Mesodermal cell (in vitro differentiated cells): ENCODE measurements around the gene FOXA3.
A peak's percentile ranks its signal among the peaks of the same experiment; 100 is the strongest.

ENCODE experiments used
- H3K27ac ChIP-seq: 2 replicates; pipeline ENCODE4 v1.7.0; 2013; ENCODE audit warnings: mild to moderate bottlenecking, low read depth, low read length, moderate library complexity; ENCODE audit not compliant: severe bottlenecking
- H3K36me3 ChIP-seq: 2 replicates; pipeline ENCODE4 v1.7.1; 2013; ENCODE audit warnings: mild to moderate bottlenecking, low read length, moderate library complexity; ENCODE audit not compliant: control insufficient read depth, insufficient read depth
- H3K4me1 ChIP-seq: one replicate; pipeline ENCODE4 v1.7.1; 2013; ENCODE audit warnings: mild to moderate bottlenecking, low read length; ENCODE audit not compliant: insufficient read depth, control insufficient read depth, poor library complexity, severe bottlenecking
- H3K4me3 ChIP-seq: 2 replicates; pipeline ENCODE4 v1.7.0; 2013; ENCODE audit warnings: low read length, control low read depth, mild to moderate bottlenecking; ENCODE audit not compliant: insufficient read depth, poor library complexity, severe bottlenecking; ENCODE audit errors: extremely low read depth
- H3K9me3 ChIP-seq: 2 replicates; pipeline ENCODE4 v1.7.1; 2013; ENCODE audit warnings: mild to moderate bottlenecking, low read length, moderate library complexity; ENCODE audit not compliant: control insufficient read depth
- WGBS, 2 experiments: methylation state at CpG; one replicate each; pipeline ENCODE4 v1.1.5; 2013; ENCODE audit warnings: missing lambda C conversion rate in 2 of 2; ENCODE audit not compliant: insufficient coverage in 2 of 2; 5-methylcytosine and 5-hydroxymethylcytosine counted together

FOXA3 gene

GRCh38 chr19:45828945-45829344, 35.2 kb upstream of the FOXA3 start:
- 97 to 98% methylated on average over 14 to 16 of the region's 16 CpGs for WGBS, 2 experiments
- Histone ChIP-seq H3K27ac (no peak overlapping the region), H3K36me3 (peaks cover 96% of the 10 kb centered on the region), H3K4me3 (no peak overlapping the region), H3K4me1 (no peaks in the 10 kb centered on the region), H3K9me3 (no peaks in the 10 kb centered on the region)

GRCh38 chr19:45834970-45835369, 29.2 kb upstream of the FOXA3 start:
- peaks cover 92% of the 10 kb centered on the region for H3K36me3 ChIP-seq
- 93 to 100% methylated on average over 4 to 5 of the region's 7 CpGs for WGBS, 2 experiments
- no peaks in the 10 kb centered on the region for H3K4me1 ChIP-seq
- no peak overlapping the region for H3K27ac ChIP-seq
- H3K9me3 ChIP-seq, result peaks cover 6% of the 10 kb centered on the region
- no peak overlapping the region for H3K4me3 ChIP-seq

- Histone ChIP-seq H3K4me3 (no peak overlapping the region), H3K4me1 (no peaks in the 10 kb centered on the region), H3K36me3 (peaks cover 95% of the 10 kb centered on the region), H3K27ac (no peak overlapping the region), H3K9me3 (peaks cover 6% of the 10 kb centered on the region)
- 96% methylated on average over 10 to 11 of the region's 14 CpGs for WGBS, 2 experiments
Observed at GRCh38 chr19:45842198-45842597, 21.9 kb upstream of the FOXA3 start.

- peaks cover 95% of the 10 kb centered on the region for H3K36me3 ChIP-seq
- 90 to 92% methylated on average over 9 to 12 of the region's 13 CpGs for WGBS, 2 experiments
- no peak overlapping the region for H3K4me3 ChIP-seq
- H3K9me3 ChIP-seq, result no peaks in the 10 kb centered on the region
- H3K27ac ChIP-seq, result no peak overlapping the region
- H3K4me1 ChIP-seq, result no peaks in the 10 kb centered on the region
Observed at GRCh38 chr19:45847663-45848062, 16.5 kb upstream of the FOXA3 start.

- Histone ChIP-seq H3K27ac (no peak overlapping the region), H3K9me3 (no peaks in the 10 kb centered on the region), H3K4me1 (no peaks in the 10 kb centered on the region), H3K36me3 (peaks cover 95% of the 10 kb centered on the region), H3K4me3 (no peak overlapping the region)
- WGBS, 2 experiments, result 100% methylated on average over 1 of the region's 4 CpGs; no CpG with 5 or more reads in 1 of the 2 experiments
Observed at GRCh38 chr19:45848922-45849321, 15.2 kb upstream of the FOXA3 start.

- H3K27ac ChIP-seq, result no peak overlapping the region
- no peak overlapping the region for H3K4me3 ChIP-seq
- no peaks in the 10 kb centered on the region for H3K4me1 ChIP-seq
- H3K36me3 ChIP-seq, result peaks cover 85% of the 10 kb centered on the region
- no peaks in the 10 kb centered on the region for H3K9me3 ChIP-seq
- 87 to 95% methylated on average over 8 to 10 of the region's 10 CpGs for WGBS, 2 experiments
Observed at GRCh38 chr19:45852145-45852750, 11.9 kb upstream of the FOXA3 start.

GRCh38 chr19:45852983-45853382, 11.1 kb upstream of the FOXA3 start:
- Histone ChIP-seq H3K9me3 (no peaks in the 10 kb centered on the region), H3K4me1 (no peaks in the 10 kb centered on the region), H3K27ac (no peak overlapping the region), H3K36me3 (peaks cover 80% of the 10 kb centered on the region), H3K4me3 (no peak overlapping the region)
- 96 to 100% methylated on average over 6 to 7 of the region's 7 CpGs for WGBS, 2 experiments

GRCh38 chr19:45854167-45854778, 9.9 kb upstream of the FOXA3 start:
- Histone ChIP-seq H3K9me3 (no peaks in the 10 kb centered on the region), H3K36me3 (peaks cover 80% of the 10 kb centered on the region), H3K4me3 (no peak overlapping the region), H3K27ac (no peak overlapping the region), H3K4me1 (no peaks in the 10 kb centered on the region)
- 95 to 99% methylated on average over 14 to 15 of the region's 16 CpGs for WGBS, 2 experiments

- Histone ChIP-seq H3K36me3 (peaks cover 42% of the 10 kb centered on the region), H3K4me1 (no peaks in the 10 kb centered on the region), H3K9me3 (no peaks in the 10 kb centered on the region), H3K4me3 (no peak overlapping the region), H3K27ac (no peak overlapping the region)
- WGBS, 2 experiments, result 90 to 92% methylated on average over 6 to 12 of the region's 15 CpGs
Observed at GRCh38 chr19:45860359-45861259, 3.5 kb upstream of the FOXA3 start.

- Histone ChIP-seq H3K4me1 (no peaks in the 10 kb centered on the region), H3K27ac (peak overlapping the region; percentile 91), H3K36me3 (peaks cover 32% of the 10 kb centered on the region), H3K4me3 (peak overlapping the region; percentile 87), H3K9me3 (no peaks in the 10 kb centered on the region)
- 0 to 3% methylated on average over 7 to 10 of the region's 11 CpGs for WGBS, 2 experiments
Observed at GRCh38 chr19:45862271-45862563, 1.9 kb upstream of the FOXA3 start.
